GM19099 (cell line): ENCODE results near the gene GSC.

Experiments
- POLR2A ChIP-seq: IDR thresholded peaks from 3 replicates; pipeline ENCODE4 v1.6.1; 2011; ENCODE audit warnings: low read depth; ENCODE audit not compliant: insufficient read length; ENCODE audit errors: extremely low read depth

Gene GSC

GRCh38 chr14:94769391-94770250 is at the start of gene GSC:
Gene GSC, minus strand, starts transcription at chr14:94770113. Its CDS starts 98 bp downstream, at chr14:94770015.
- no peak for TF ChIP-seq POLR2A

GRCh38 chr14:94819531-94819930 is 49.6 kb upstream of the GSC start:
- no peak for TF ChIP-seq POLR2A

GRCh38 chr14:94816113-94816512 is 46.2 kb upstream of the GSC start:
- no peak for TF ChIP-seq POLR2A

GRCh38 chr14:94805680-94806288 is 35.9 kb upstream of the GSC start:
- no peak for TF ChIP-seq POLR2A

- no peak for TF ChIP-seq POLR2A
Measured at GRCh38 chr14:94801225-94801624, 31.3 kb upstream of the GSC start.

- no peak for TF ChIP-seq POLR2A
Measured at GRCh38 chr14:94797887-94798286, 28.0 kb upstream of the GSC start.

- no peak for TF ChIP-seq POLR2A
Measured at GRCh38 chr14:94796278-94796677, 26.4 kb upstream of the GSC start.

GRCh38 chr14:94795372-94795771 is 25.5 kb upstream of the GSC start:
- TF ChIP-seq POLR2A = no peak

GRCh38 chr14:94793901-94794300 is 24.0 kb upstream of the GSC start:
- no peak for TF ChIP-seq POLR2A

GRCh38 chr14:94787655-94788054 is 17.7 kb upstream of the GSC start:
- TF ChIP-seq POLR2A = no peak

- no peak for TF ChIP-seq POLR2A
Measured at GRCh38 chr14:94787092-94787491, 17.2 kb upstream of the GSC start.

- TF ChIP-seq POLR2A = no peak
Measured at GRCh38 chr14:94780536-94781399, 10.9 kb upstream of the GSC start.

- no peak for TF ChIP-seq POLR2A
Measured at GRCh38 chr14:94779713-94780112, 9.8 kb upstream of the GSC start.

GRCh38 chr14:94775871-94776210 is 5.9 kb upstream of the GSC start:
- no peak for TF ChIP-seq POLR2A

- no peak for TF ChIP-seq POLR2A
Measured at GRCh38 chr14:94775091-94775870, 5.4 kb upstream of the GSC start.

- TF ChIP-seq POLR2A = no peak
Measured at GRCh38 chr14:94774344-94775090, 4.6 kb upstream of the GSC start.
